SU-DHL-6 (cell line): ENCODE results near the gene ERGIC3.

Experiments
- H2AFZ ChIP-seq: fragments of 200-600 bp; sonication (generic); 2 replicates; pipeline ENCODE4 v1.6.1; 2014; ENCODE audit warnings: low read depth, mild to moderate bottlenecking, moderate library complexity, mixed read lengths, antibody characterized with exemption, low read length; ENCODE audit not compliant: severe bottlenecking
- H3F3A ChIP-seq: fragments of 200-600 bp; shearing (Covaris generic); 2 replicates; pipeline ENCODE4 v1.6.0; 2016; ENCODE audit warnings: antibody characterized with exemption, mild to moderate bottlenecking; ENCODE audit not compliant: insufficient read depth
- H3K27ac ChIP-seq: fragments of 200-600 bp; sonication (generic); 2 replicates; pipeline ENCODE4 v1.5.1; 2016; ENCODE audit warnings: low read depth, mild to moderate bottlenecking, low read length, moderate library complexity, mixed read lengths
- H3K27me3 ChIP-seq: fragments of 200-600 bp; sonication (generic), shearing (Covaris generic); 2 replicates; pipeline ENCODE4 v1.6.0; 2014; ENCODE audit warnings: mild to moderate bottlenecking, low read length
- H3K36me3 ChIP-seq: fragments of 200-600 bp; sonication (generic); 2 replicates; pipeline ENCODE4 v1.6.1; 2014; ENCODE audit warnings: mild to moderate bottlenecking, low read length, mixed read lengths
- H3K4me2 ChIP-seq: fragments of 300-600, 200-600 bp; shearing (Covaris generic), sonication (generic); 2 replicates; pipeline ENCODE4 v1.6.0; 2014; ENCODE audit warnings: low read length, low read depth, mild to moderate bottlenecking; ENCODE audit not compliant: poor library complexity, severe bottlenecking
- H3K4me3 ChIP-seq: fragments of 200-600 bp; sonication (generic); 2 replicates; pipeline ENCODE4 v1.5.1; 2014; ENCODE audit warnings: antibody characterized with exemption, low read length, mild to moderate bottlenecking, mixed read lengths; ENCODE audit not compliant: insufficient read depth, poor library complexity, severe bottlenecking
- H3K79me2 ChIP-seq: fragments of 200-600 bp; sonication (generic); 2 replicates; pipeline ENCODE4 v1.6.1; 2014; ENCODE audit warnings: mild to moderate bottlenecking, low read length, moderate library complexity; ENCODE audit not compliant: insufficient read depth
- H3K9ac ChIP-seq: fragments of 200-600 bp; sonication (generic); 2 replicates; pipeline ENCODE4 v1.7.0; 2014; ENCODE audit warnings: mild to moderate bottlenecking, low read length
- H3K9me2 ChIP-seq: fragments of 200-600 bp; sonication (generic); replicated peaks from 2 replicates; pipeline ENCODE4 v1.6.1; 2014; ENCODE audit warnings: low read length; ENCODE audit not compliant: insufficient read depth
- H3K9me3 ChIP-seq: fragments of 200-600 bp; sonication (generic); 2 replicates; pipeline ENCODE4 v1.6.1; 2014; ENCODE audit warnings: low read length, mixed read lengths; ENCODE audit not compliant: insufficient read depth
- H4K20me1 ChIP-seq: fragments of 200-600 bp; sonication (generic); 2 replicates; pipeline ENCODE4 v1.6.1; 2014; ENCODE audit warnings: low read depth, mild to moderate bottlenecking, antibody characterized with exemption, low read length, moderate library complexity, mixed read lengths
- EZH2phosphoT487 ChIP-seq: fragments of 200-600 bp; sonication (generic), shearing (Covaris generic); conservative IDR thresholded peaks from 2 replicates; pipeline ENCODE4 v1.6.1; 2018; ENCODE audit warnings: mild to moderate bottlenecking, antibody characterized with exemption, low read length, moderate library complexity, mixed read lengths
- TF ChIP-seq, protein P1 (sequence below): fragments of 200-600 bp; sonication (generic); IDR thresholded peaks from one replicate; pipeline ENCODE4 v1.5.1; 2017; ENCODE audit warnings: antibody characterized with exemption, mild to moderate bottlenecking, low read length, moderate library complexity; ENCODE audit not compliant: insufficient read depth, poor library complexity, severe bottlenecking

ERGIC3 gene

DNA sequence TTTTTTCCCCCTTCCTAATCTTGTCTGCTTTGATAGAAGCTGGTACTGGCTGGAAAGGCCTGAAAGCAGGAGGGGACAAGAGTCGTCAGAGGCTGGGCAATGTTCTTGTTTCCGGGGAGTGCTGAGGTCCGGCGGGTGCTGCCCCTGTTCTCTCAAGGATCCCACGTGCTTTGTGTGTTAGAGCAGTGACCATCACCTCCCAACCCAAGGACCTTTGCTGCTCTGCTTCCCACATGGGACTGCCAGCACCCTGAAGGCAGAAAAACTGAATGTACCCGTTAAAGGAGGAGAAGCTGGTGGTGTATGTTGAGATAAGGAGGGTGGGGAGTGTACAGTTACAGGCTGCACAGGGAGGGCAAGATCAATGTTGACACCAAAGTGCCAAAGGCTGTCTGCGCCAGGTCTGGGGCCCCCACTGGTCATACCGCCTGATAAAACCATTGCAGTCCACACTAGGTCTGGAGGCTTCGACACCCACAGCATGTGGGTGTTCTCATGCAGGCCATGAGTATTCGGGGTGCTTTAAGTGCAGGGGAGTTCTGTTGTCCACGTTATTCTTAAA, 27.4 kb upstream of the ERGIC3 start:
- no peak overlapping the region for H3K4me2 ChIP-seq
- H3K9me2 ChIP-seq, result no peaks in the 10 kb centered on the region
- TF ChIP-seq EZH2phosphoT487, result no peak
- TF ChIP-seq, protein P1, sequence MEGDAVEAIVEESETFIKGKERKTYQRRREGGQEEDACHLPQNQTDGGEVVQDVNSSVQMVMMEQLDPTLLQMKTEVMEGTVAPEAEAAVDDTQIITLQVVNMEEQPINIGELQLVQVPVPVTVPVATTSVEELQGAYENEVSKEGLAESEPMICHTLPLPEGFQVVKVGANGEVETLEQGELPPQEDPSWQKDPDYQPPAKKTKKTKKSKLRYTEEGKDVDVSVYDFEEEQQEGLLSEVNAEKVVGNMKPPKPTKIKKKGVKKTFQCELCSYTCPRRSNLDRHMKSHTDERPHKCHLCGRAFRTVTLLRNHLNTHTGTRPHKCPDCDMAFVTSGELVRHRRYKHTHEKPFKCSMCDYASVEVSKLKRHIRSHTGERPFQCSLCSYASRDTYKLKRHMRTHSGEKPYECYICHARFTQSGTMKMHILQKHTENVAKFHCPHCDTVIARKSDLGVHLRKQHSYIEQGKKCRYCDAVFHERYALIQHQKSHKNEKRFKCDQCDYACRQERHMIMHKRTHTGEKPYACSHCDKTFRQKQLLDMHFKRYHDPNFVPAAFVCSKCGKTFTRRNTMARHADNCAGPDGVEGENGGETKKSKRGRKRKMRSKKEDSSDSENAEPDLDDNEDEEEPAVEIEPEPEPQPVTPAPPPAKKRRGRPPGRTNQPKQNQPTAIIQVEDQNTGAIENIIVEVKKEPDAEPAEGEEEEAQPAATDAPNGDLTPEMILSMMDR, result no peak
- H3K36me3 ChIP-seq, result no peaks in the 10 kb centered on the region
- H3K79me2 ChIP-seq, result no peaks in the 10 kb centered on the region
- H3K9me3 ChIP-seq, result no peaks in the 10 kb centered on the region
- no peak overlapping the region for H3K27ac ChIP-seq
- H3F3A ChIP-seq, result no peaks in the 10 kb centered on the region
- no peak overlapping the region for H2AFZ ChIP-seq
- no peak overlapping the region for H3K4me3 ChIP-seq
- H3K9ac ChIP-seq, result no peak overlapping the region
- no peaks in the 10 kb centered on the region for H4K20me1 ChIP-seq
- no peaks in the 10 kb centered on the region for H3K27me3 ChIP-seq

DNA sequence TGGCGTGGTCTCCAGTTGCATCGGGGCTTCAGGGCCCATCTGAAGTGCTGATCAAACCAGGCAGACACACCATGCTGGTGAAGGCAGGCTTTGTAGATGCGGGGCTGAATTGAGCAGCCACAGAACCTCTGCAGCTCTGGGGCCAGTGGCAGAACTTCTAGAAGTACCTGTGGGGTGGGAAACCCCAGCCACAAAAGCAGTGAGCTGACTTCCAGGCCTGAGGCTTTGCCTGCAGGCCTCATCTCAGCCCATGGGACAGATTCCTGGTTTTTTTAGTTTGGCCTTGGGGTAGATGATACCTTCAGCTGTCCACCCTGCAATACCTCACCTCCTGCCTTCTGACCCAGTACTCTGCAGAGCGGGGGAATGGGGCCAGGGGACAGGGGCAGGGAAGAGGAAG, 26.5 kb upstream of the ERGIC3 start:
- Histone ChIP-seq H3K9me3 (no peaks in the 10 kb centered on the region), H3K27ac (no peak overlapping the region), H2AFZ (no peak overlapping the region), H3K79me2 (no peaks in the 10 kb centered on the region), H3F3A (no peaks in the 10 kb centered on the region), H3K4me2 (no peak overlapping the region), H3K27me3 (no peaks in the 10 kb centered on the region), H3K4me3 (no peak overlapping the region), H3K36me3 (no peaks in the 10 kb centered on the region), H3K9ac (no peak overlapping the region), H3K9me2 (no peaks in the 10 kb centered on the region), H4K20me1 (no peaks in the 10 kb centered on the region)
- TF ChIP-seq, protein P1, result no peak

DNA sequence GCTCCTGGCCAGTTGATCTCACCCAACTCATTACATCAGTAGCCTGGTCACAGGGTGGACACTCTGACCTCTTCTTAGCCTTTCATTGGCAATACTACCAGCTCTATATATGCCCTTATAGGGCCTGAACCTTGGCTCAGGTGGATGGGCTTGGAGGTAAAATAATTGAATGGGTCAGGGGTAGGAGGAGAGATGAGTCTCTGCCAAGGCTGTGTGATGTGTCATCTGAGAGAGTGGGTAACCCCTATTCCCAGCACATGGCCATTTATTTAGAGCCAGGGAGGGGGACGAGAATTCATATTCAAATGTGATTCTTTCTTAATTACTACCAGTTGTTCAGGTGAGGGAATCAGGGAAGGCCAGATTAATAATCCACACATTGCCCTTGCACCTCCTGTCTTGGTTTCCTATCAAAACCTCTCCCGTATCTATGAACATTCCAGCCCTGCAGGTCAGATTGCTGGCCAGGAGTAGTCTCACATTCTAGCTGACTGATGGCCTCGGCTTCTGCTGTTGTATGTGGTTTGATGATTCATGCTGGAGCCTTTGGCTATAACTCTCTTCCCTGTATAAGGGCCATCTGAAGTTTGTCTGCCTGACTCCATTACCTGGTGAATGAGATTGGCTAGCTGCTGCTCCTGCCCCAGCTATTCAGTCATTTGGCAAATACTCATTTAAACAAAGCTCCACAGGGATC, 25.8 kb upstream of the ERGIC3 start:
- Histone ChIP-seq H3K27ac (no peak overlapping the region), H3K4me2 (no peak overlapping the region)

More for the DNA sequence above, 25.8 kb upstream of the ERGIC3 start:
- Histone ChIP-seq H3K9me3 (no peaks in the 10 kb centered on the region), H3K36me3 (no peaks in the 10 kb centered on the region), H3K9ac (no peak overlapping the region), H3K27me3 (no peaks in the 10 kb centered on the region), H2AFZ (no peak overlapping the region), H3K4me3 (no peak overlapping the region), H3F3A (no peaks in the 10 kb centered on the region), H4K20me1 (no peaks in the 10 kb centered on the region), H3K9me2 (no peaks in the 10 kb centered on the region), H3K79me2 (no peaks in the 10 kb centered on the region)
- TF ChIP-seq, protein P1, result no peak
- TF ChIP-seq EZH2phosphoT487, result no peak
